Stimulated activated CD4-positive, alpha-beta T cell treated with anti-CD3 and anti-CD28 coated beads, Interleukin-4, amount 100 ng/mL, for 48 hours (primary cell): ENCODE measurements around the gene RCC2.

Source experiments
- DNase-seq, 2 donors: peaks; one replicate each; pipeline ENCODE4 v3.0.0-alpha.2; 2020; ENCODE audit warnings: low read depth in 2 of 2

The RCC2 gene

DNA sequence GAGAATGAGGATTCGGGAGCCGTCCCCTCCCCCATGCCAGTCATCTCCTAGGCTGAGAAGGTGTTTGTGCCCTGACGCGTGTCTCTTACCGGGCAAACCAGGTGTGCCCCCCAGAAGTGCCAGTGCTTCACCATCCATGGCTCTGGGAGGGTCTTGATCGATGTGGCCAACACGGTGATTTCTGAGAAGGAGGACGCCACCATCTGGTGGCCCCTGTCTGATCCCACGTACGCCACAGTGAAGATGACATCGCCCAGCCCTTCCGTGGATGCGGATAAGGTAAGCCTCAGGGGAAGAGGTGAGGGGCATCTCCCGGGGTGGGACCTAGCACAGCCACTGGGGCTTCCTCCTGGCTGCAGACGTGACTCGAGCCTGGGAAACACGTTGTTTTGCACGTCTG, 66.5 kb downstream of the RCC2 start:
- DNase-seq, result no peak

DNA sequence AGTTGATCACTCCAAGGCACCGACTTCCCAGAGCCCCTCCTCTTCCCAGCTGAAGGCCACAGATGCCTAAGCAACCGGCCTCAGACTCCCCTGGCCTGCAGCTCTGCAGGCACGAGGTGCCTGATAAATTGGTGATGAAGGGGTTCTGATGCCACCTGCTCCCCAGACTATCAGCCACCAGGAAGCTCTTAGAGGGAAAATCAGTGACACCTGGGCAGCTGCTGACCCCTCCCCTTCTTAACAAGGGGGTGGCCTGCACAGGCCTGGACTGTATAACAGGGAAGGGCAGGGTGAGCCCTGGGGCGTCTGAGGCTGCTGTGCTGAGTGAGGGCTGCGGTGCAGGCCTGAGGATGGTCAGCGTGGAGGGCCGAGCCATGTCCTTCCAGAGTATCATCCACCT, 67.6 kb downstream of the RCC2 start, which contains the start of gene PADI6:
PADI6 (plus strand) TSS at position 301 of the 400 bp plus-strand sequence; CDS start at position 351, 50 bp downstream.
- DNase-seq, result no peak

DNA sequence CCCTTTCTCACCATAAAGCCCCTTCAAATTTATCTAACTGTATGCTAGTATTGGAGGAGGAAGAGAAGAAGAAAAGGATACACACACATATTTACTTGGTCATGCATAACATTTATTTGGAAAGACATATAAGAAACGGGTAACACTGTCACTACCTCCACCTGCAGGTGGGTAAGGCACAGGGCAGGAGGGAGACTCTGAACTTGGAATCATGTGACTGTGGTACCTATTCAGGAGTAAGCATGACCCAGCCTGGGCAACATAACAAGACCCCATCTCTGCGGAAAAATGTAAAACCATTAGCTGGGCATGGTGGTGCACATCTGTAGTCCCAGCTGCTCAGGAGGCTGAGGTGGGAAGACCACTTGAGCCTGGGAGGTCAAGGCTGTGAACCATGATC, 68.9 kb downstream of the RCC2 start:
- DNase-seq, result no peak

DNA sequence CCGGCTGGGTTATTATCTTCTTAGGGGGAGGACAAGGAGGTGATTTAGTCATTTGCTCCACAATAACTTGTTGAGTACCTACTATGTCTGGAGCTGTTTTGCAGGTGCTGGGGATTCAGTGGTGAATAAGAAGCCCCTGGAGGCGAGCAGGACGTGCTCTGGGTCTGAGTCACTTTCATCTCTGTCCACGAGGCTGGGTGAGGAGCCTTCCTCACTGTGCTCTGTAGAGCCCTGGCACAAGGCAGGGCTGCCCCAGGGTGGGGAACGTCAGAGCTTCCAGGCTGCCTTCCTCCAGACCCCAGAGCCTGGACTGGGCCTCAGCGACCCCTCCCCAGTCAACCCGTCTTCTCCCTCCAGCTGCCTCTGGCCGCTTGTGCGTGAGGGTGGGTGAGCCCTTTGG, 70.0 kb downstream of the RCC2 start:
- no peak for DNase-seq

GRCh38 chr1:17365293-17365692, 74.2 kb downstream of the RCC2 start:
- DNase-seq, result no peak

DNA sequence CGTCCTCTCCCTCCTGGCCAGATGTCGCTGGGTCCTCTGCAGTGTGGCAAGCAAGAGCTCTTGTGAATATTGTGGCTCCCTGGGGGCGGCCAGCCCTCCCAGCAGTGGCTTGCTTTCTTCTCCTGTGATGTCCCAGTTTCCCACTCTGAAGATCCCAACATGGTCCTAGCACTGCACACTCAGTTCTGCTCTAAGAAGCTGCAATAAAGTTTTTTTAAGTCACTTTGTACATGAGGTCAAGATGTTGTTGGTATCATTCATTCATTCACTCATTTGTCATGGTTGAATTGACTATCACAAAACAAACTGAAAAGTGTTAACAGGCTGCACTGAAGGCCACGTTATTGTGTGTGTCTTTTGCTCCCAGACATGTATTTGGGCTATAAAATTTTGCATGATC, 75.7 kb downstream of the RCC2 start:
- DNase-seq, result no peak

- no peak for DNase-seq
Observed at GRCh38 chr1:17363351-17363750, 76.1 kb downstream of the RCC2 start.

- no peak for DNase-seq
Observed at GRCh38 chr1:17361687-17362086, 77.8 kb downstream of the RCC2 start.

GRCh38 chr1:17360272-17360956, 79.1 kb downstream of the RCC2 start:
- DNase-seq, result no peak

GRCh38 chr1:17359808-17360207, 79.7 kb downstream of the RCC2 start:
- no peak for DNase-seq

DNA sequence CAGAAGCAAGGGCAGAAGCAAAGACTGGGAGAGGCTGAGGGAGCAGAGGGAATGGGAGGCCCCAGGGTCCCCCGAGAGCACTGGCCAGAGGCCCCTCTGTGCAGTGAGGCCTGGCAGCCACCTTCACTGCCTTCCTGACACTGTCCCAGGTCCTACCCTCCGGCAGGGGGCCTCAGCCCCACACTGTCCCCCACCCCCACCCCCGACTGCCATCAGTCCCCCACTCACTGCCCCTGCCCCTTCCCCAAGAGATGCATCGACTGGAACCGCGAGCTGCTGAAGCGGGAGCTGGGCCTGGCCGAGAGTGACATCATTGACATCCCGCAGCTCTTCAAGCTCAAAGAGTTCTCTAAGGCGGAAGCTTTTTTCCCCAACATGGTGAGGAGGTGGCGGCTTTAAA, 80.4 kb downstream of the RCC2 start:
- DNase-seq, result no peak

DNA sequence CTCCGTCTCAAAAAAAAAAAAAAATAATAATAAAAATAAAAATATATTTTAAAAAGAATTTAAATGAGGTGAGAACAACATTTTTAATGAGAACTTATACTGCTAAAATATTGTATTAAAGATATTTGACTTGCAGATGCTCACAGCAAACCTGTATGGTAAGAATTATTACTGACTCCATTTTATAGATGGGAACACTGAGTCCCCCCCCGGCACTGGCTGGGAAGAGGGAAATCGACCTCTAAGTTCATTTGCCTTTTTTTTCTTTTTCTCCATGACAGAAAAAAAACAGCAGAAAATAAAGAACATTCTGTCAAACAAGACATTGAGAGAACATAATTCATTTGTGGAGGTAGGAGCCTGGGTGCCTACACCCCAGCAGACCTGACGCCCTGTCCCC, 80.9 kb downstream of the RCC2 start:
- DNase-seq, result no peak
